ENCODE measurements around the gene SRA1. TPM values are rescaled to one million over a fixed set of nuclear protein-coding genes. Genes with fewer than 3 reads are reported as not detected.

Gene SRA1
- total and polyA plus RNA-seq, 9 of the 15 experiments (the other 6 are each of a cell fraction or from before 2014, with no cell fraction given), result 24.1 to 47.4 (median 41.3) TPM

- no peak for TF ChIP-seq CHAMP1 (IDR thresholded peaks at IDR 0.05)
- no peak for TF ChIP-seq ZNF584 (CRISPR knock-in tag; IDR thresholded peaks at IDR 0.05; ENCODE audit: low read depth)
- no peak for TF ChIP-seq SFPQ (IDR thresholded peaks at IDR 0.05; ENCODE audit: low read depth, low read length)
- 0 out of 2 replicates have a peak, but pooled peaks have one; percentile 8 for TF ChIP-seq REST (IDR thresholded peaks at IDR 0.05; ENCODE audit: borderline replicate concordance)
- no peak for TF ChIP-seq REST (CRISPR knock-in tag; IDR thresholded peaks at IDR 0.05; ENCODE audit: low read depth)
- no peak for TF ChIP-seq ETS1 (conservative IDR thresholded peaks at IDR 0.05; ENCODE audit: control insufficient read depth, low read depth, low read length)
- TF ChIP-seq THAP7 (CRISPR knock-in tag; IDR thresholded peaks at IDR 0.05), result no peak
- no peak for TF ChIP-seq NELFE (IDR thresholded peaks at IDR 0.05; ENCODE audit: insufficient read depth, insufficient read length)
- no peak for TF ChIP-seq L3MBTL2 (IDR thresholded peaks at IDR 0.05)
- TF ChIP-seq RBM22 (IDR thresholded peaks at IDR 0.05; ENCODE audit: low read depth, low read length, poor library complexity, severe bottlenecking), result no peak
- no peak for TF ChIP-seq PHB2 (IDR thresholded peaks at IDR 0.05; ENCODE audit: low read depth)
- TF ChIP-seq SOX6 (IDR thresholded peaks at IDR 0.05), result no peak
- TF ChIP-seq ZNF274 (IDR thresholded peaks at IDR 0.05; ENCODE audit: borderline replicate concordance, low read depth, low read length), result no peak
- TF ChIP-seq CBFB (CRISPR knock-in tag; IDR thresholded peaks at IDR 0.05), result no peak
Measured at GRCh38 chr5:140554454-140554853, 2.8 kb downstream of the SRA1 start (continued).
